IPS DF 4.7 (cell line): ENCODE measurements around the gene FBXO3.
A peak's percentile ranks its signal among the peaks of the same experiment; 100 is the strongest.
"Not testable (repeated sequence)": the region's sequence is repeated elsewhere in the genome, so short reads cannot be mapped to it uniquely, and the experiment has no call there.

Experiments
- DNase-seq: peaks from one replicate; pipeline ENCODE4 v3.0.0-alpha.2; 2013; ENCODE audit warnings: low spot score; ENCODE audit errors: extremely low read depth

The FBXO3 gene

DNA sequence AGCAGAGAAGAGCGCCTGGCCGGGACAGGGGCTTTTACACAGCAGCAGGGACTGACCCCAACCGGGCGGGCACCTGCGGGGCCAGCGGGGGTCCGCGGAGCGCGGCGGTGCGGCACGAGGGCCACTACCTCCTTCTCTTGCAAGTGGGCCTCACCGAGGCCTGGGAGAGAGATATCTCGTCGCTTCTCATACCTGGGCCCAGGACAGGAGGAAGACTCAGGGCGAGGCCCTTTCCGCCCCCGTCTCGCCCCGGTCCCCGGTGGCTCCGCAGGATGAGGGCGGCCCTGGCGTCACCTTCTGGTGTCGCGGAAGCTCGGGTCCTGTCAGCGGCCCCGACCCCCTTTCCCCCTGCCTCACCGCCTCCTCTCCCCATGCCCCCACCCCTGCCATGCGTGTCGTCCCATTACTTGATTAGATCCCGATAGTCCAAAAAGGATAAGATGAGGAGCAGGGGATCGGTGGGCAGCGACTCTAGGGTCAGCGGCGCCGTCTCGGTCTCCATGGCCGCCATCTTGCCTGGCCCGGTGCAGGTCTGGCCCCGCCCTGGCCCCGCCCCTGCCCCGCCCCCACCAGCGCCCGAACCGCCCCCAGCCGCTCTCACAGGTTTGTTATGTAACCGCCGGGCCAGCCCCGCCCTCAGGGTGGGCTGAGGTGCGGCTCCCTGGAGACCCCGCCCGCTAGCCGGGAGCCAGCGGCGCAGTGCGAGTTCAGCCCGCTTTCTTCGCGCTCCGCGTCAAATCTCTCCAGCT lies at the start of gene FBXO3:
TSS of gene FBXO3 (minus strand) at position 534 of the 749 bp plus-strand sequence. CDS start at position 511, 23 bp downstream.
- DNase-seq: peak; percentile 38

DNA sequence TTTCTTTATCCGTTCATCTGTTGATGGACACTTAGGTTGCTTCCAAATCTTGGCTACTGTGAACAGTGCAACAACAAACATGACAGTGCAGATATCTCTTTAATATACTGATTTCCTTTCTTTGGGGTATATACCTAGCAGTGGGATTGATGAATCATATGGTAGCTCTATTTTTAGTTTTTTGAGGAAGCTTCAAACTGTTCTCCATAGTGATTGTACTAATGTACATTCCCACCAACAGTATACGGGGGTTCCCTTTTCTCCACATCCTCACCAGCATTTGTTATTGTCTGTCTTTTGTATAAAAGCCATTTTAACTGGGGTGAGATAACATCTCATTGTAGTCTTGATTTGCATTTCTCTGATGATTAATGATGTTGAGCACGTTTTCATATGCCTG lies 48.7 kb upstream of the FBXO3 start:
- DNase-seq: not testable (repeated sequence)

DNA sequence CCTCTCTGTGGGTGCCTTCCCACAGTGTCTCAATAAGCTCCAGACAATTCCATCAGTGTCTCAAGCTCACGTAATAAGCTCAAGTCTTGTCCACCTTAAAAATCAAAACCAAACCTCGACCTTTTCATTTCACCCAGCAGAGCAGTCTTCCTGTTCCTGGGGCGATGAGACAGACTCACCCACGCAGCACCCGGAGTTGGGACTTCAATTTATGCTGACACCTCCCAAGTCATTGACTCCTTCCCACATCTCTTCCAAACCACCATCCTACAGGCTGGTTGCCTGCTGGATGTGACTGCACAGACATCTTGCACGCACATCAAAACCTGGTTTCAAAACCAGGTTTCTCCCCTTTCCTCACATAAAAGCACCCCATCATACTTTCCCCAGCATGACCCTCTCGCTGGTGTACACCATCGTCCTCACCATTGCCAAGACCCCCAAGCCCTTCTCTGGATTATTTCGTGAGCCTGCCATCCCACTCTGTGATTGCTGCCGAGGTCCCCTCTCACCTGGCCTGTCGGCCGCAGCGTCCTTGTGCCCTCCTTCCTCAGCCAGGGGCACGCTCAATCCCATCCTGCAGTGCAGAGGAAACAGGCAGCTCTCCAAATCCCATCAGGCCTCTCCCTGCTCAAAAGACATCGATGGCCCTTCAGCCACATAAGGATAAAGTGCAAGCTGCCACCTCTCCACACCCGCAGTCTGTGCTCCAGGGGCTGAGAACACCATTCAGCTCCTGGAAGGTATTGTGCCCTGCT lies 45.1 kb upstream of the FBXO3 start:
- DNase-seq: no peak

DNA sequence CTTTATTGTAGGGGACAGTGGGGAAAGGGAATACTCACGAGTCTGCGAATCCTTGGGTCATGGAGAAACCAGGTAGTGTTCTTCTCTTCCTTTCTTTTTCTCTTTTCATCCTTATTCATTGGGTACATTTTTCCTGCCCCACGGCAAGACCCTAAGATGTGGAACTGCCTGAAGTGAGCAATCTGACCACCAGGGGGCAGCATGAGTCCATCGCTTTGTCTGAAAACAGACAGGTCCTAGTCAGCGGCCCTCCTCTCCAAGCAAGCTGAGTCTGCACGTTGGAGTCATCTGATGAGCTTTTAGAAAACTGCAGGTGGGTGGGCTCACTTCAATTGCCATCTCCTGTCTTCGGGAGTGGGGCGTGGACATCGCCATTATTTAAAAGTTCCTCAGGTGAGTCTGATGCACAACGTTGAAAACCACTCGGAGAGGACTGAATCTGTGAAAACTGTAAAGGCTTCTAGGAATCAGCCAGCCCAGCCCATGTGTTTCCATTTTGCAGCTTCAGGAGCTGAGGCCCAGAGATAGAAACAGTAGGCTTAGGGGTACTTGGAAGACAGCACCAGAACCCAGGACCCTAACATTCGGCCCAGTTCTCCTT lies 34.0 kb upstream of the FBXO3 start:
- peak; percentile 62 for DNase-seq

- no peak for DNase-seq
Measured at GRCh38 chr11:33804471-33804870, 30.2 kb upstream of the FBXO3 start.

DNA sequence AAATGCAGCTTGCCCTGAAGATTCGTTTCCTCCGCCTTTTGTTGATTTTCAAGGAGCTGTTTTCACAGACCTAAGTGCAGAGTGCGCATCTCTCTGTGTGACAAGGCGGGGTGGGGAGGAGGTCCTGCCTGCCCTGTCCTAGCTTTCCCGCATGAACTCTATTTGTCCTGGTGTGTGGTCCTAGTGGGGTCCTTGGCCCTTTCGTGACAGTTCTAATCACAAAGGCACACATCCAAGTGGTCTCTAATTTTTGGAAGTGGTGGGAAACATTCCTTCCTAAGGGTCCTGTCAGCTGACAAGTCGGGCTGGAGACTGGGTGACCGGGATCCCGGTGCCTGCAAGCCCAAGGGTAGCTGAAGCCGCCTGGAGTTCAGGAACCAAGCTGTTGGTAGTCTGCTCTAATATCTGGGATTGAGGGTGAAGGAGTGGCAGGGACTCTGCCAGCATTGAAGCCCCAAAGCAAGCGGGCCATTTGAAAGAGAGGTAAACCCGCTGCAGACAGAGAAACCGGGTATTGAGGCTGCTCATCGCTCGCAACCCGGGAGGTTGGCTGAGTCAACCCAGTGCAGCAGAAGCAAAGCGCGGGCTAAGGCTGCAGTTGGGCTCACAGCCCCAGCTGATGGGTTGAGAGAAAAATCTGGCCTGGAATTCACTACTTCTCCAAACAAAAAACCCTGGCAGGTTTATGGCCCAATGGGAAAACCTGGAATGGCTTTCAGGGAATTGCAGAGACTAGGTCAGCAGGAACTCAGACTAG lies 28.1 kb upstream of the FBXO3 start:
- peak; percentile 82 for DNase-seq

GRCh38 chr11:33801821-33802193 lies 27.5 kb upstream of the FBXO3 start:
- DNase-seq: no peak

DNA sequence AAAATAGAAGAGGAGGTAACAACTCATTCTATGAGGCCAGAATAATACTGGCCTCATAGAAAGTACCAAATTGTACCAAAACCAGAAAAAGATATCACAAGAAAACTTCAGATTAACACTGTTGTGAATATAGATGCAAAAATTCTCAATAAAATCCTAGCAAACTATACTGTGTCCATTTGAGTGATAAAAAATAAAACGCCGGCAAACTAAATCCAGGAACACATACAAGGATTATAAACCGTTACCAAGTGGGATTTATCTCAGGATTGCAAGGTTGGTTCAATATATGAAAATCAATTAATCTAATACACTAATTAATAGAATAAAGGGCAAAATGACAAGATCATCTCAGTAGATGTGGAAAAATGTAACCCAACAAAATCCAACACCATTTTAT lies 23.6 kb upstream of the FBXO3 start:
- DNase-seq: no peak

DNA sequence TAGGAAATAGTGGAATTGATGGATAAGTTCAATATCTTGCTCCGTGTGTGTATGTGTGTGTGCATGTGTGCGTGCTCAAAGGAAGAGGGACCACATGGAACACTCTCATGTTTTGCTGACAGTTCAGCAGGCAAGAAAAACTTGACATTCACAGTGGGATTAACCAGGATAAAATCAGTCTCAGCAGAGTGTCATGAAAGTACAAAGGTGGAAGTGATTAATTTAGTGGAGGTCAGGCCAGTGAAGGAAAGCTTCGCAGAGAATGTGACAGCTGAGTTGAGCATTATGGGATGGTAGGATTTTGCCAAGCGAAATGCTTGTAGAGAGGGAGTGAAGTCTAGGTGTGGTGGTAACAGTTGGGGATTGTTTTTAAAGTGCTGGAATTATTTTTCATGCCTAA lies 15.7 kb upstream of the FBXO3 start:
- DNase-seq: no peak

DNA sequence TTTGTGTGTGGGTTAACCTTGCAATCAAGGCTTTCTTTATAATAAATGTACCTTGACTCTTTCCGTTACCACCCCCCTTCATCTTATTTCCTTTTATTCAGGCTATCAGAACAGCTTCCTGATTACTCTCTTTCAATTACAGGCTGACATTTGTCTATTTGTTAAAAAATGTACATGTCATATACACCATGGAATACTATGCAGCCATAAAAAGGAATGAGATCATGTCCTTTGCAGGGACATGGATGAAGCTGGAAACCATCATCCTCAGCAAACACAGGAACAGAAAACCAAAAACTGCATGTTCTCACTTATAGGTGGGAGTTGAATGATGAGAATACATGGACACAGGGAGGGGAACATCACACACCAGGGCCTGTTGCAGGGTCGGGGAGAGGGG lies 13.8 kb upstream of the FBXO3 start:
- not testable (repeated sequence) for DNase-seq

DNA sequence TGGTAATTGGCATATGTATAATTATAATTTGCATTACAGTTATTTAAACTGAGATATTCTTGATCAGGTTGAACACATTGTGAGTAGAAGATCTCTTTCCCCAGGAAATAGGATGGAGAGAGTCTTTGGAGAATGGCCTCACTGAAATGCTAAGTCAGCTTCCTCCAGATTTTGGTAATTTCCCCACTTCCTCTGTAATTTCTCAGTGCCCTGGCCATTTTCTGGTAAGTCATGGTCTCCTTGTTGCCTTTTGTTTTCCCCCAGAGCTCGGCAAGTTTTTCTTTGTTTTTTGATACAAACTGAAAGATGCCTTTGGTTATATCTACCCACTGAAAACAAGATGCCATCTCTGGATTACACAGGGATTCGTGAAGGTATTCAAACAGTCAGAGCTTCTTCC lies 12.8 kb upstream of the FBXO3 start:
- DNase-seq: no peak

DNA sequence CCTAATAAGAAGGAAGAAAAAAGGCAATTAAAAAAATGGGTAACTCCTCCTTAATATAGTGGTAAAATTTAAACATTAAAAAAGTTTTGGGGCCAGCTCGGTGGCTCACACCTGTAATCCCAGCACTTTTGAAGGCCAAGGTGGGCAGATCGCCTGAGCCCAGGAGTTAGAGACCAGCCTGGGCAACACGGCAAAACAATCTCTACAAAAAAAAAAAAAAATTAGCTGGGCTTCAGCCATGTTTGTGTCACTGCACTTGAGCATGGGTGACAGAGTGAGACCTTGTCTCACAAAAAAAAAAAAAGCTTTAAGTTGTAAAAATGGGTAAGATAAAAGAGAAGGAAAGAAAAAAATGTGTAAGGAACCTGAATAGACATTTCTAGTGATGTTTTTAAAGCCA lies 11.3 kb upstream of the FBXO3 start:
- no peak for DNase-seq

GRCh38 chr11:33779849-33780528 lies 5.7 kb upstream of the FBXO3 start:
- DNase-seq: no peak

- no peak for DNase-seq
Measured at GRCh38 chr11:33778675-33779074, 4.4 kb upstream of the FBXO3 start.

DNA sequence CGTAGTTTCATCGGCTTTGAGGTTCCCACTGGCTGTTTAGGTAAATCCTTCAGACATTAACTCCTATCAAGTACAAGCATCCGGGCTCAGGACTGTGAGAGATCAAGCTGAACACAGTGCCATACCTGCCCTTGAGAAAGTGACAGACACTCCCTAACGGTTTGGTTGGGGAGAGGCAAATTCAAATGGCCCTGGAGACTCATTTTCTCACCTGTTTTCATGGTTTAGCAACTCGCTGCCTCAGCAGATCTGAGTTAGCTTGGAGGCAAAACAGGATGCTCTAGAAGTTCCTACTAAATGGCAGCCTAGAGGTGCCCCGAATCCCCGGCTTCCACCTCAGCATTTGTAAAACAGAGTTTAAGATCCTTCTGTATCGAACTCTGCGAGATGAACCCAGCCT lies 3.6 kb upstream of the FBXO3 start:
- no peak for DNase-seq

DNA sequence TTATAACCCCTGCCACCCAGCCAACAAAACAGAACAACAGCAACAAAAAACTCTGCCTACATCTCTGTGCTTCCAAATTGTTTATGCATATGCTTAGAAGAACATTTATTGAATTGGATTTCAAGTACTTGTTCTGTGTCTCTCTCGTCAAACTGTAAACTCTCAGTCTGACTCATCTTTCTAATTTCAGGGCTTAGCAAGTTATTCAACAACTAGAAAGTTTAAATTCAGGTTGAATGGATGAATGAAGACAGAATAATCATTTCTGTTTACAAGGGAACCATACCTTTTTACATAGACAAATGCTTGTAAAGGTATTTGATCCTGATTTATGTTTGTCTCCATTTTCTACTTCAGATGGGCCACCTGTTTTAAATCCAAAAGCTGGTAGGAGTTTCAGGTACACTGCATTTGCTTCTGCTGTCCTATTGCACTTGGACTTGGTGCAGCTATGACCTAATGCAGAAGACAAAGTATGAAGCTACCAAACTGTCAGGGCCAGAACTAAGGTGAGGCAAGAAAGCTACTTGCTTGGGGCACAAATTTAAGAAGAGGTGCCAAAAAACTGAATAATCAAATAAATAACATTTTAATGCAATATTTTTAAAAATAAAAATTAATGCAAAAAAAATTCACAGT lies 1.6 kb upstream of the FBXO3 start:
- no peak for DNase-seq

DNA sequence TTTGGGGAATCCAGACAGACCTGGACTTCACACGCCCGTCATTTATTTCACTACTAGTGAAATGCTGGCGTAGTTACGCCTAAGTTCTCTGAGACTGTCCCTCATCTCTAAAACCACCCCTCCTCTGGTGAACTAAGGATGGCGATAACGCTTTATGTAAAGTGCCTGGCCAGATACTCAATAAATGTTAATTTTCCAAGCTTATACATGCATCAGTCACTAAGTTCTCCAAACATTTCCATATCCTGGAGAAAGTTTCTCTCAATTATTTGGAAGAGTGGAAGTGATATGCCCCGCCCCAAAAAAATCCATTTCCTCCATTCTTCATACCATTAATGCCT lies 1.1 kb upstream of the FBXO3 start:
- no peak for DNase-seq

DNA sequence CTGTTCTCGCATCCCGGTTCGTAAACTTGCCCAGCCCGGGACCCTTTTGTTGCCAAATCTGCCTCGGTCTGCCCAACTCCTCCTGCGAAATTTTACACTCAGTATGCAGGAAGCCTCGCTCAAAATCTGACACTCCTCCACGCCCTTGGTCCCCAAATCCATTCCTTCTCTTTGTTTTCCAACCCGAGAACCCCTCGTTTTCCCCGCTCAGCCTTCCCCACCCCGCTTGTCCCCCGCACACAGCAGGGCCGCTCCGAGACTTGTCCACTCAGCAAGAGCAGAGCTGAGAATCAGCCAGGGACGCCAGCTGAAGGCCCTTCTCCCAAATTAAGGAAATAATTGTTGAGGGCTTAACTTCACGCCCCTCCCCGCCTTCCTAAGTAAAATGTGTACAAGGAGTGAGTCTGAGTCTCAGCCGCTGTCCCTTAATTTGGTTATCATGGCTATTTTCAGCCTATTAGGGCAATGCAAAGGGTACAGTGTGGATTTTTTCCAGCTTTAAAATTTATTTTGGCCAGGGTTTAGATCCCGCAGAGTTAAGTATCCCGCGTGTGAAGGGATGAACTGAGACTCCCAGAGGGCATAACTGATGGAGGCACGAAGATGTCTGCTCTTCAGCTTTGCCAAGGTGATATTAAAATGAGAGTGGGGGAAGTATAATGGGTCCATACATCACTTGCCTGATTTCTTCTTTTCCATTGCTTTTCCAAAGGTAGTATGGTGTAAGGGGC lies 581 bp upstream of the FBXO3 start:
- no peak for DNase-seq

DNA sequence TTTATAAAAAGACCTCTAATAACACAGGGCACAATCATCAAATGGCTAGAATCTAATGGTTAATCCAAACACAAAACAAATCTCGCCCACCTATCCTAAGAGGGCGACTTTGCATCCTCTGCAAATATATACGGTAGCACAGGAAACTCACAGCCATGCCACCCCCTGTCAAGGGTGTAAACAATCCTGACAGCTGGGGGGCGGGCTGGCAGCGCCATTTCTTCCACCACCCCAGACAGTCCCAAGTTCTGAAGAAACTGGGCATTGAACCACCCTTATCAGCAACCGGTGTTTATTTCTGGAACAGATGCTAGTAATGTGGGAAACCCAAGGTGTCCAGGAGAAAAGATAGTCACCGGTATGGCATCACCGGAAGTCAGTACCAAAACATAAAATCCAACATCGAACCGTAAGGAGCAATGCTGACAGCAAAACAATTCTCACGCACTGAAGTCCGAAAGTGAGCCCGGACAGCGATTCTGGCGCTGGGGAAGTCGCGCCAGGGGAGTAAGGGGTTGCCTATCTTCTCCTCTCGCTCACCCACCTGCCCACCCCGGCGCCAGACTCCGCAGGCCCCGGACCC lies 825 bp downstream of the FBXO3 start:
- DNase-seq: no peak

DNA sequence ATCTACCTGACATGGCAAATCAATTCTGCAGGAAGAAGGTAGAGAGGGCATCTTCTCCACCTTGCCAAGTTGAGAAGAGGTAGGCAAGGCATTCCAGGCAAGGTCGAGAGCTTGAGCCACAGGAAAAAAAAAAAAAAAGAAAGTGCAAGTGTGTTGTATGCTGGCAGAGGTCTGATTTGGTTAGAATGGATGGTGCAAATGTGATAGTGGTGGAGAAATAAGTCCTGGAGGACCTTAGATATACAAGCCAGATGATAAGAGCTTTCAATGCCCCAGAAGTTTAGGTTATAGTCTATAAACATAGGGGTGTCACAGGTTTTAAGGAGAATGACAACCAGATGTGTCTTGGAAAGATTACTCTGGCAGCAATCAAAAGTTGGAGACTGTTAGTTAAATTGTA lies 1.4 kb downstream of the FBXO3 start:
- DNase-seq: no peak
